Skeletal muscle tissue (tissue), 4 donors: ENCODE measurements around the gene MTMR3. TPM values are rescaled to one million over a fixed set of nuclear protein-coding genes. Genes with fewer than 3 reads are reported as not detected.
"Not testable (repeated sequence)": the region's sequence is repeated elsewhere in the genome, so short reads cannot be mapped to it uniquely, and the experiment has no call there.

Source experiments
- H3K27ac ChIP-seq: one replicate; pipeline ENCODE4 v1.7.0; 2013; ENCODE audit warnings: mild to moderate bottlenecking, low read depth, low read length, inconsistent platforms
- H3K27me3 ChIP-seq, 3 donors: one replicate each; pipeline ENCODE4 v1.7.0; 2013; ENCODE audit warnings: low read length in 3 of 3; ENCODE audit not compliant: control insufficient read depth in 3 of 3, insufficient read depth in 3 of 3
- H3K36me3 ChIP-seq, 3 donors: one replicate each; pipeline ENCODE4 v1.7.0; 2013; ENCODE audit warnings: low read length in 3 of 3; ENCODE audit not compliant: control insufficient read depth in 3 of 3, insufficient read depth in 3 of 3
- H3K4me1 ChIP-seq, 3 donors: one replicate each; pipeline ENCODE4 v1.7.0; 2013; ENCODE audit warnings: low read length in 3 of 3, mild to moderate bottlenecking in 3 of 3; ENCODE audit not compliant: control insufficient read depth in 3 of 3, insufficient read depth in 3 of 3
- H3K4me3 ChIP-seq, 3 donors: one replicate each; pipeline ENCODE4 v1.7.0; 2013; ENCODE audit warnings: low read length in 3 of 3
- H3K9ac ChIP-seq, 3 donors: one replicate each; pipeline ENCODE4 v1.7.0; 2013; ENCODE audit warnings: low read length in 3 of 3, mild to moderate bottlenecking in 3 of 3, moderate library complexity in 2 of 3, low read depth in 1 of 3
- H3K9me3 ChIP-seq, 3 donors: one replicate each; pipeline ENCODE4 v1.7.0; 2013; ENCODE audit warnings: low read length in 3 of 3; ENCODE audit not compliant: control insufficient read depth in 3 of 3
- total RNA-seq: library from RNA; depleted of rRNA; stranded (reverse); fragments of >200 nt; gene quantifications from one replicate; pipeline ENCODE4 v1.2.3, GENCODE V29; 2014
- donor health status: Osteomylitis.

Gene MTMR3
- total RNA-seq, 1 donor from 2014 or later, result 38.6 TPM

GRCh38 chr22:30045901-30046715, 163.1 kb downstream of the MTMR3 start:
- peaks cover 0 to 5% (median 0%) of the 10 kb centered on the region in 3 donors for H3K4me1 ChIP-seq
- H3K27ac ChIP-seq, result no peak overlapping the region
- H3K9me3 ChIP-seq, result no peaks in the 10 kb centered on the region
- peaks cover 0 to 7% (median 0%) of the 10 kb centered on the region in 3 donors for H3K27me3 ChIP-seq
- H3K4me3 ChIP-seq, result no peak overlapping the region
- H3K36me3 ChIP-seq, result no peaks in the 10 kb centered on the region
- H3K9ac ChIP-seq, result no peak overlapping the region

DNA sequence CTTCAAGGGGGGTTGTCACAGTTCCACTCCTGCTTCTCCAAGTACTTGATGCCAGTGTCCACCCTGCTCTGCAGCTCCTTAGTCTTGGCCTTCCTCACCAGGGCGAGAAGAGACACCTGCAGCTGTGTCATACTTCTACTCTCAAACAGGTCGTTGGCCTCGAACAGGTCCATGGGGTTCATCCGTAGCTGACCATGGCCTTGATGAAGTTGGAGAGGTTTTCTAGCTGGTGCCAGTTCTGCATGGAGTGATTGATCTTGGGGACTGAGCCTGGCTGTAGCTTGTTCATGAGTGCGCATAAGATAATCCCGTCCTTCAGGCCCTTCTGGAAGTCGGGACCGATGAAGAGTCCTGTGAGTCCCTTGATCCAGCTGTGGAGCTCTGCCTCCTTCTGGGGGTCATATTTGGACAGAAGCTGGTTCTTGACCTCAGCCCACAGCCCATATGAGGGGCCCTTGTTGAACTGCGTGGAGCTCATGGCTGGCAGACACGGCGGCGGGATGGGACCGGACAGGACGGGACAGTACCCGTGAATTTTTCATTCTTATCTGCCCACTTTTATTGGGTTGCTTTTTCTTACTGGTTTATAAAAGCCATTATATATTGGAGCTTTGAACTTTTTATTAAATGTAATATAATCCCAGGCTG, 163.9 kb downstream of the MTMR3 start:
- peaks cover 0 to 5% (median 0%) of the 10 kb centered on the region in 3 donors for H3K4me1 ChIP-seq
- peaks cover 0 to 5% (median 0%) of the 10 kb centered on the region in 3 donors for H3K27me3 ChIP-seq
- no peak overlapping the region for H3K27ac ChIP-seq
- no peak overlapping the region for H3K9ac ChIP-seq
- H3K36me3 ChIP-seq, result no peaks in the 10 kb centered on the region
- no peak overlapping the region for H3K4me3 ChIP-seq
- no peaks in the 10 kb centered on the region for H3K9me3 ChIP-seq

GRCh38 chr22:30047364-30047738, 164.4 kb downstream of the MTMR3 start:
- Histone ChIP-seq H3K4me3 (no peak overlapping the region), H3K9ac (no peak overlapping the region), H3K27ac (no peak overlapping the region), H3K36me3 (no peaks in the 10 kb centered on the region), H3K4me1 (peaks cover 0 to 5% (median 0%) of the 10 kb centered on the region in 3 donors), H3K27me3 (peaks cover 0 to 4% (median 0%) of the 10 kb centered on the region in 3 donors), H3K9me3 (no peaks in the 10 kb centered on the region)

DNA sequence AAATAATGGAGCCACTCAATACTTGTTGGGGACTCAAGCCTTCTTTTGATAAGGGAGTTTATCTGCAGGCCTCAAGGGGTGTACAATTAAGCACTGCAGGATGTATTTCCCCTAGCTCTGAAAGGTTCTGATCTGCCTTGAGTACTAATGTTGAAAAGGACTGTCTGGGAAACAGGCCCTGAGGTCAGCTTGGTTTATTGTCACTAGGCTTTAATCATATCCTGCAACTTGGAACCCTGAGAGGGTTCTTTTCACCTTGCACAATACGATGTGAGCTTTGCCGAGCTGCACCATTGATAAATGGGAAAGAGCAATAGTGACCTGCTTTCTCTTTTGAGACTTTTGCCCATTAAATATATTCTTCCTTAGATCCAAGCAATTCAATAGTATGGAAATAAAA, 165.7 kb downstream of the MTMR3 start:
- H3K4me3 ChIP-seq, result no peak overlapping the region
- peaks cover 0 to 4% (median 0%) of the 10 kb centered on the region in 3 donors for H3K4me1 ChIP-seq
- H3K9ac ChIP-seq, result no peak overlapping the region
- H3K9me3 ChIP-seq, result no peaks in the 10 kb centered on the region
- no peak overlapping the region for H3K27ac ChIP-seq
- H3K27me3 ChIP-seq, result peaks cover 0 to 4% (median 0%) of the 10 kb centered on the region in 3 donors
- no peaks in the 10 kb centered on the region for H3K36me3 ChIP-seq

DNA sequence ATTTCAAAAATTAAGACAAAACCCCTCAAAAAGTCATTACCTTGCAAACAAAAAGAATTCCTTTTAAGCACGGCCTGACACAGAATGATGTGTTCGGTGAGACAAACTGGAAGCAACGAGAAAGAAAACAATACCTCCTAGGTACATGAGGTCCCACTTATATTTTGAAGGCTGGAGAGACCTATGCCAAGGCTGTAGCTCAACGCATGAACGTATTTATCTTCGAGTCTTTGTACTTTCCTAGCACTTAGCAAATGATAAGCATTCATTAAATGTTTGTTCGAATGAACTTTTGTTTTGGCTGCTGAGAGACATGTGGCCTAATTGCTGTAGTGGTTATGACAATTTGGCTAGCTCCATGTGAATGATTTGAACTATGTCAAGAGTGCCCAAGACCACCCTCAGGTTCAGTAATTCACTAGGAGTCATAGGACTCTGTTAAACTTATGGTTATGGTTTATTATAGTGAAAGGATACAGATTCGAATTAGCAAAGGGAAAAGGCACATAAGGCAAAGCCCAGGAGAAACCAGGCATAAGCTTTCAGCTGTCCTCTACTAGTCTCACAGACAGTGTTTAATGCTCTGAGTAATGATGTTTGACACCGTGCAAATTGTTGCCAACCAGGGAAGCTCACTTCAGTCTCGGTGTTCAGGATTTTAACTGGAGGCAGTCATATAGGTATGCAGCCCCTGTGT, 171.2 kb downstream of the MTMR3 start:
- no peak overlapping the region for H3K4me3 ChIP-seq
- H3K4me1 ChIP-seq, result no peaks in the 10 kb centered on the region
- H3K9ac ChIP-seq, result no peak overlapping the region
- H3K27ac ChIP-seq, result no peak overlapping the region
- no peaks in the 10 kb centered on the region for H3K27me3 ChIP-seq
- H3K36me3 ChIP-seq, result no peaks in the 10 kb centered on the region
- peaks cover 0 to 2% (median 0%) of the 10 kb centered on the region in 3 donors for H3K9me3 ChIP-seq

DNA sequence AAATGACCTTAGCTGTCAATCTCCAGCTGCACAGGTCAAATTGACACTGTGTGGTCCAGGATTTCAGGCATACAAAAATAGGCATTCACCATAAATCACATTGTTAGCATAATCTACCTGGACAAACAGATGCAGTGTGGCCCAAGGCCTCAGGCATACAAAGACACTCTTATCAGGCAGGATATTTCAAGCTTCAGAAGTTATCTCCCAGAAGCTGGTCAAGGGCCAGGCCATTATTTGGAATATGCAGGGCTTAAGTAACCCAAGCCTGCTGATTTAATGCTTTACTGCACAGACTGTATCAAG, 171.7 kb downstream of the MTMR3 start:
- Histone ChIP-seq H3K27me3 (no peaks in the 10 kb centered on the region), H3K4me1 (no peaks in the 10 kb centered on the region), H3K36me3 (no peaks in the 10 kb centered on the region), H3K27ac (no peak overlapping the region), H3K9ac (no peak overlapping the region), H3K4me3 (no peak overlapping the region), H3K9me3 (peaks cover 0 to 2% (median 0%) of the 10 kb centered on the region in 3 donors)

- Histone ChIP-seq H3K4me3 (no peak overlapping the region), H3K9ac (no peak overlapping the region), H3K27me3 (no peaks in the 10 kb centered on the region), H3K36me3 (no peaks in the 10 kb centered on the region), H3K4me1 (no peaks in the 10 kb centered on the region), H3K27ac (no peak overlapping the region), H3K9me3 (peaks cover 0 to 2% (median 0%) of the 10 kb centered on the region in 3 donors)
Observed at GRCh38 chr22:30056015-30056414, 173.0 kb downstream of the MTMR3 start.

GRCh38 chr22:30057375-30057774, 174.4 kb downstream of the MTMR3 start:
- Histone ChIP-seq H3K4me1 (no peaks in the 10 kb centered on the region), H3K9ac (no peak overlapping the region), H3K27ac (no peak overlapping the region), H3K9me3 (peaks cover 0 to 2% (median 0%) of the 10 kb centered on the region in 3 donors), H3K4me3 (no peak overlapping the region), H3K36me3 (no peaks in the 10 kb centered on the region), H3K27me3 (no peaks in the 10 kb centered on the region)

GRCh38 chr22:30059346-30060020, 176.5 kb downstream of the MTMR3 start:
- not testable (repeated sequence) for H3K9ac ChIP-seq, H3K4me3 ChIP-seq, H3K4me1 ChIP-seq, H3K36me3 ChIP-seq, H3K9me3 ChIP-seq, H3K27ac ChIP-seq, H3K27me3 ChIP-seq
